HG03520 (cell line): Measurements from ENCODE around the gene ZNRF3.
"Not testable (repeated sequence)": the region's sequence is repeated elsewhere in the genome, so short reads cannot be mapped to it uniquely, and the experiment has no call there.

Source experiments
- ATAC-seq: cut with Tn5 transposase; IDR thresholded peaks from one replicate; pipeline ENCODE4 v1.9.1; 2021; ENCODE audit warnings: mild to moderate bottlenecking, moderate library complexity; ENCODE audit not compliant: unreplicated experiment

ZNRF3 gene

DNA sequence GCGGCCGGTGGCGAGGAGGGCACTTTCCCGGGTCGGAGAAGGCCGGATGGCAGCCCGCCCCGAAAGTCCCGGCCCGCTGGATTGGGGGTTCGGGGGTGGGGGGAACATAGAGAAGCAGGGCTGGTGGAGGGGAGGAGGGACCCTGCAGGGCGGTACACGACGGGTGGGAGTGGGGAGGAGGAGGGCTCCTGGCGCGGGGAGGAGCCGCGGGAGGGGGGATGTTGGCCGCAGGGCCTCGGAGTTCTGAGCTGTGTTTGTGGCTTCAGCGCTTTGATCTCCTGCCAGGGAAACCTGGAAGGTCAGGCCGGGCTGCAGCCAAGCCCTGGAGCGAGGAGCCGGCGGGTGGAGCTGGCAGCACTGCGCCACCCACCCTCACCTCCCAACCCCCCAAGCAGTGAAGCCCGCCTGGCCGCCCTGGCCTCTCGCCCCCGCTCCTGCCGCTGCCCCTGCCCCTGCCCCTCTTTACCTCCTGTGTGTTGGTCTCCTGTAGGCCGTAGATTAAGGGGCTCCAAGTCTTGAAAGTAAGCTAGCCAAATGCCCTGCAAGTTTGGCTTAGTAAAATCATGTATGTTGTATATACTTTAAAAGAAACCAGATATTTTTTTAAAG, 147.3 kb downstream of the ZNRF3 start:
- no peak for ATAC-seq

DNA sequence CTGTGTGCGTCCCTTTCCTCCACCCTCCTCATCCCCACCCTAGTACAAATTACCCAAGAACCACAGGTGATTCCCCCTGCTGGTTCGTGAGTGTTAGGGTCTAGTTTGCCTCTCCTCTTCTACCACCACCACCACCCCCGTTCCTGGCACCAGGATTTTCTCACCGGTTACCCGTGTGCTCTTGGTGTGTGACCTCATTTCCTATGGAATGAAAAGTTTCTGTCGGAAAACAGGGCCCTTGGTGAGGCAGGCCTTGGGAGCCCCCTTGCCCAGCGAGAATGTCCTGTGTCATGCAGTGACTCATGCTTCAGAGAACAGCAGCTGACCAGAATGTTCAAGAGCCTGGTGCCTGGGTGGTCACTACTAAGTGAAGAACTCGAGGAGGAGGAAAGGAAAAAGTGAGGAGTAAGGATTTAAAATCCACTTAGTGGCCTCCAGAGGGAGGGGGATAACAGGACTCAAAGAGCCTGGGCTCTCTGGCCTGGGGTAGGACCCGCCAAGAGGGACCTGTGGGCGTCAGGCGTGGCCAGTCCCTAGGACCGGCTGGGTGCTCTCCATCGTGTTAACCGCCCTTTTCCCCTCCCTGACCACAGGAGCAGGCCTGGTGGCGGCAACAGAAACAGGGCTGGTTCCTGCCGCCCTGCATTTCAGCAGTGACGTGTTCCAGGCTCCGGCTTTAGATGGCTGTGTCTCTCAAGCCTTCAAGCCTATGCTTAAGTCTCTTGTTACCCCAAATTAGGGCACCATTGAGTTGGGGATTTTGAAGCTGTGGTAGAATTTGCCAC, 148.0 kb downstream of the ZNRF3 start:
- no peak for ATAC-seq

DNA sequence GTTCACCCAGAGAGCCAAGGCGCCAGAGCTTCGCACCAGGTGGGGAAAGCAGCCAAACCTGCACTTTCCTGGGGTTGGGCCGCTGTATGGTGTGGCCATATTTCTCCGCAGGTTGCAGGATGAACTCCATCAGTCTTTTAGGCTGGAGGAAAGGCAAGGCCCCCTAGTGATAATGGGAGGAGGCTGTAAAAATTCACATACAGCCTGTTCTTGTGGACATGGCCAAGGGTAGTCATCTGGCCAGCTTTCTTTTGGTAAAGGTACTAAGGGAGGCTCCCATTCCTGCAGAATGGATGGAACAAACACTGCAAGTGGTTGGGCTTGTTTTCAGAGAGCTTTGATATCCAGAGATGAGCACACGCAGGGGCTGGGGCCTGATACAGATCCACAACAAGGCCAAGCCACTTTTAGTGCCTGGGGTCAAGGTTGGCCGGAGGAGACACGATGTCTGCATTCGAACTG, 148.7 kb downstream of the ZNRF3 start:
- no peak for ATAC-seq

DNA sequence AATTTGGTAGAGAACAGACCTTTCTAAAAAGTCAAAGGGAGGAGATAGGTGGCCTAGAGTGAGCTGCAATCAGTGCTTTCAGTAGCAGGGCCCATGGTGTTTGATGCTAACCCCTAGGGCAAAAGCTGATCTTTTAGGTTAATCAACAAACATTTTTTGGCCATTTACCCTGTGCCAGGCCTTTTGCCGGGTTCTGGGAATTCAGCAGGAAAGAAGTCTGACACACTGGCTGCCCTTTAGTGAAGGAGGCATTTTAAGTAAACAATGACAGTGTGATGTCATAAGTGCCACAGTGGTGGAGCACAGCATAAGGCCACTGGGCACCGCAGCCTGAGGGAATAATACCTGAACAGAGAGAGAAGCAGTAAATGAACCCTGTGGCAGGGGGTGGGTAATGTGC, 149.2 kb downstream of the ZNRF3 start:
- ATAC-seq: no peak

DNA sequence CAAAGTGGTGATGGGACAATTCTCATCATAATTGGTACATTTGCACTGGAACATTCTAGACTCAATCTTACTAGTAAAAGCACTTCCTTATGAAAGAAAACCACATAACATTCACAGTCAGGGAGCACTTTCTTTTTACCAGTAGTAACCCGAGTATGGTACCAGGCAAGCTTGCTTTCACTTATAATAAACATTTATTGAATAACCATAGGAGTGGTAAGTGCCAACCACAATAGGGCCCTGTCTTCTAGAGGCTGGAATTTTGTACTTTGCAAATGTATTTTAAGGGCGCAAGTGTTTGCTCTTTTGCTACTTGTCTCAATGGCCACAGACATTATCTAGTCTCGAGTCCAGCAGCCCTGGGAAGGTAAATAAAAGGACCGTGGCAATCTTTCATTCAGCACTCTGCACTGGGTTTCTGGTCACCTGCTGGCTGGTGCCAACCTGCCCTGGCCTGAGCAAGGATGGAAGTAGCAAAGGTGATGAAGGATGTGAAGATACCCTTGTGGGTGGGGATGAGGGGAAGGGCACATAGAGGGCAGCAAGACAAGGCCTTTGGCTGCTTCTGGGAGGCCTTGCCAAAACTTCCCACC, 154.1 kb downstream of the ZNRF3 start:
- no peak for ATAC-seq

DNA sequence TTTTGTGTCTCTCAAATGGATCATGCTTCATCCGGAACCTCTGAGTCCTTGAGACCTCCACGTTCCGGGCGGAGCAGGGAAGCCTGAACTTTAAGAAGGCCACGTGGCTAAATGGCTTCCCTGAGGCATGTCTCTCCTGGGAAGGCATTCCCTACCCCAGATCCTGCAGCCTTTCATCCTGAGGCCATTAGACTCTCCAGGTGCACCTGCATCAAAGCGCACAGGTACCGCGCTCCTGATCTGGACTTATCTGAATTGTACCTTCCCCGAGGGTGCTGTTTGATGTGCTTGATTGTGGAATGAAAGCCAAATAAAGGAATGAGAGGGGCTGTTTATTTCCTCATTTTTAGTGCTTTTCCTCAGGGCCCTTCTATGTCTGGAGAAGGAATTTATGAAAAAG, 155.8 kb downstream of the ZNRF3 start:
- ATAC-seq: no peak

DNA sequence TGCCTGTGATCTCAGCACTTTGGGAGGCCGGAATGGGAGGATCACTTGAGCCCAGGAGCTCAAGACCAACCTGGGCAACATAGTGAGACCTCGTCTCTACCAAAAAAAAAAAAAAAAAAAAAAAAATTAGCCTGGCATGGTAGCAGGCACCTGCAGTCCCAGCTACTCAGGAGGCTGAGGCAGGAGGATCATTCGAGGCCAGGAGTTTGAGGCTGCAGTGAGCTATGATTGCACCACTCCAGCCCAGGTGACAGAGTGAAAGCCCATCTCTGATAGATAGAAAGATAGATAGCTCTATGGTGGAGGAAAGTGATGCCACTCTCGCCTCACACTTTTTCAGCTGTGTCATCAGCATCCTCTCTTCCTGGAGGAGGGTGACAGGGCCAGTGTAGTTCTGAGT, 156.3 kb downstream of the ZNRF3 start:
- ATAC-seq: not testable (repeated sequence)

DNA sequence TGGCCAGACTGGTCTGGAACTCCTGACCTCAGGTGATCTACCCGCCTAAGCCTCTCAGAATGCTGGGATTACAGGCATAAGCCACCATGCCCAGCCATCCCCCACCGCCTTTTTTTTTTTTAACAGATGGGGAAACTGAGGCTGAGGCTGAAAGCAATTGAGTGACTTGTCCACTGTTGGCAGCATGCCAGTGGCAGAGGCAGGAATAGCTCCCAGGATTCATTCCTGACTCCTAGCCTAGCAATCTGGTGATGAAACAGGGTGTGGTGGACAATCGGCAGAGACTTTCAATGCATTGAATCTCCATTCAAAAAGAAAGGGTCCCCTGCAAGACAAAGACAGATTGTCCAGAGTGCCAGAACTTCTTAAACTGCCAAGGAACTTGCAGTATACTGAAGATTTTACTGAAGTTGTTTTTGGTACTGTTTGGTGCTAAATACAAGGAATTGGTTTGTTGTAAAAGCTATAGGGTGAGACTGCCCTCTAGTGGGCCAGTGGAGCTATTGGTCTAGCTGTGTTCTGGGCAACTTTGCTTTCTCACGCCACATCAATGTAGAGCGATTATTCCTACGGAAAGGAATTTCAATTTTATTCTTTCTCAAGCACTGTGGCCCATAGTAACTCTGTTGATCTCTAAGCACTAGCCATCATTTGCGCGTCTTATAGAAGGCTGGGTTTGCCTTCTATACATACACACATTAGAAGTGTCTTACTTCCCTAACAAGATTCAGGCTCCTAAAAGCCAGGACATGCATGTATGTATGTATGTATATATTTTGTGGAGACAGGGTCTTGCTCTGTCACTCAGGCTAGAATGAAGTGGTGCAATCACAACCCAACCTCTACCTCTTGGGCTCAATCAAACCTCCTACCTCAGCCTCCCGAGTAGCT, 157.3 kb downstream of the ZNRF3 start:
- no peak for ATAC-seq

DNA sequence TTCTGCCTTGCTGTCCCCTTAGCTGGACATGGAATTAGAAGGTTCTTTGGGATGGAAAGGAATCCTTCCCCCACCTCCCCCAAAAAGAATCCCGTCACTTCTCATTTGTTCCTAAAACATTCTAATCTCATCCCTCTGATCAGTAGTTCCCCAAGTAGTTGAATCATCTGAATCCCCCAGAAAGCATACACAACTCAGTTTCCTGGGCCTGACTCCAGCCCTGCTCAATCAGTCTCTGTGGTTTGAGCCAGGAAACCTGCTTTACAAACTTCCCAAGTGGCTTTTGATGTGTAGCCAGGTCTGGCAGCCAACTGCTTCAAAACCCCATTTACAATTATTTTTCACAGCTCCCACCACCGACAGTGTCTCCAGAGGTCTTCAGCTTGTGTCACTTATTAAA, 158.0 kb downstream of the ZNRF3 start:
- ATAC-seq: no peak

DNA sequence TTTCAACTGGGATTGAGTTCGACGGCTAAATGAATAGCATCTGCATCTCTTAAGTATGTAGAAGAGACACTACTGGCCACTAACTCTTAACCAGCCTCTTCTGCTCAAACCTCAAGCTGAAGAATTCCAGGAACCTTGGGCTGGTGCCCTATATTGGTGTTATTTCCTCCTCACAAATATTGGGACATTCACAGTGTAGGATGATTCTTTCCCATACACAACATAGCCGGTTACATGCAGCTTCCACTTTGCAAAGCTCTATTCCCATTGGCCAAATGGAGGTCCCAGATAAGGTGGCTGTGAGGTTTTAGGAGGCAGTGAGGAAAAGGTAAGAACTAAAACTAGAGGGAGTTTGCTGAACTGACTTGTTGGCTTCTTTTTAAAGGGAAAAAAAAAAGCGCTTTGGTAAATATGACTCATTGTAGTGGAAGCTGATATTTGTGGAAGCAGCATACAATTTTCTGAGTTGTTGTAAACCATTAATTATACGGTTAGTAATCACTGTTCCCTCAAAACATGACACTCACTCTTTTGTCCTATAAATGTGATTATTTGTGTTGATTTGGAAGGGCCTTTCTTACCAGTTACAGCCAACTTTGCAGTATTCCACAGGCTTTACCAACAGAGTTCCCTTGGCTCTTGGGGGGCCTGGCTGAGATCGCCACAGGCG, 160.7 kb downstream of the ZNRF3 start:
- ATAC-seq: no peak

DNA sequence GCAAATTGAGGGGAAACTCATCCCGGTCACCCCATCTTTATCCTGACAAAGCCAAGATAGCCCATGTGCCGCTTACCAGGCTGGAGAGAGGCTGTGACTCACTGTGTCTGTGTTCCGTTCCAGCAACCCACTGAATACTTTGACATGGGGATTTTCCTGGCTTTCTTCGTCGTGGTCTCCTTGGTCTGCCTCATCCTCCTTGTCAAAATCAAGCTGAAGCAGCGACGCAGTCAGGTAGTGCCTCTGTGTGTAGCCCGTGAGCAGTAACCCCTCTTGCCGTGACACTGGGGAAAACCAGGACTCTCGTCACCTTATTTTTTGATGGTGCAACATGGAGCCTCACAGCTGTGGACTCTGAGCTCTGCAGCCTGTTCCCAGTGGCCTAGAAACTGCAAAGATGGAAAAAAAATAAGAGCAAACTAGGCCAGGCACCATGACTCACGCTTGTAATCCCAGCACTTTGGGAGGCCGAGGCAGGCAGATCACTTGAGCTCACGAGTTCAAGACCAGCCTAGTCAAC, 161.3 kb downstream of the ZNRF3 start:
- no peak for ATAC-seq

DNA sequence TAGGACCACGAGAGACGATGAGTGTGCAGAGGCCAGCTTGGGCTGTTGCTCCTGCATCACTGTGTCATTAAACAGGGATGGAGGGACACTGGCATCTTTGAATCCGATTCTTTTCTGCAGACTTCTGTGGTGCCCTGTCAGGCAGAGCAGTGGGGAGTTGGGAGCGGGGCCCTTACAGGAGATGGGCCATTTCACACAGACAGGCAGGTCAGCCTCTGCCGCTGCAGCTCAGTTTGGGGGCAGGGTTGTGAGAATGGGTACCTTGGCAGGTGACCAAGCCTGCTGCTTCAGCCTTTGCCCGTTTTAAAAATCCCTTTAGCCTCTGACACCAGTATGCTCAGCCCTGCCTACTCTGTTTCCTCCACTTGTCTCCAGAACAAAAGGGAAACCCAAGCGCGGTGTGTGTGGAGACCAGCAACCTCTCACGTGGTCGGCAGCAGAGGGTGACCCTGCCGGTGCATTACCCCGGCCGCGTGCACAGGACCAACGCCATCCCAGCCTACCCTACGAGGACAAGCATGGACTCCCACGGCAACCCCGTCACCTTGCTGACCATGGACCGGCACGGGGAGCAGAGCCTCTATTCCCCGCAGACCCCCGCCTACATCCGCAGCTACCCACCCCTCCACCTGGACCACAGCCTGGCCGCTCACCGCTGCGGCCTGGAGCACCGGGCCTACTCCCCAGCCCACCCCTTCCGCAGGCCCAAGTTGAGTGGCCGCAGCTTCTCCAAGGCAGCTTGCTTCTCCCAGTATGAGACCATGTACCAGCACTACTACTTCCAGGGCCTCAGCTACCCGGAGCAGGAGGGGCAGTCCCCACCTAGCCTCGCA, 165.7 kb downstream of the ZNRF3 start:
- ATAC-seq: no peak

DNA sequence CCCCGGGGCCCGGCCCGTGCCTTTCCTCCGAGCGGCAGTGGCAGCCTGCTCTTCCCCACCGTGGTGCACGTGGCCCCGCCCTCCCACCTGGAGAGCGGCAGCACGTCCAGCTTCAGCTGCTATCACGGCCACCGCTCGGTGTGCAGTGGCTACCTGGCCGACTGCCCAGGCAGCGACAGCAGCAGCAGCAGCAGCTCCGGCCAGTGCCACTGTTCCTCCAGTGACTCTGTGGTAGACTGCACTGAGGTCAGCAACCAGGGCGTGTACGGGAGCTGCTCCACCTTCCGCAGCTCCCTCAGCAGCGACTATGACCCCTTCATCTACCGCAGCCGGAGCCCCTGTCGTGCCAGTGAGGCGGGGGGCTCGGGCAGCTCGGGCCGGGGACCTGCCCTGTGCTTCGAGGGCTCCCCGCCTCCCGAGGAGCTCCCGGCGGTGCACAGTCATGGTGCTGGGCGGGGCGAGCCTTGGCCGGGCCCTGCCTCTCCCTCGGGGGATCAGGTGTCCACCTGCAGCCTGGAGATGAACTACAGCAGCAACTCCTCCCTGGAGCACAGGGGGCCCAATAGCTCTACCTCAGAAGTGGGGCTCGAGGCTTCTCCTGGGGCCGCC, 166.4 kb downstream of the ZNRF3 start:
- no peak for ATAC-seq

DNA sequence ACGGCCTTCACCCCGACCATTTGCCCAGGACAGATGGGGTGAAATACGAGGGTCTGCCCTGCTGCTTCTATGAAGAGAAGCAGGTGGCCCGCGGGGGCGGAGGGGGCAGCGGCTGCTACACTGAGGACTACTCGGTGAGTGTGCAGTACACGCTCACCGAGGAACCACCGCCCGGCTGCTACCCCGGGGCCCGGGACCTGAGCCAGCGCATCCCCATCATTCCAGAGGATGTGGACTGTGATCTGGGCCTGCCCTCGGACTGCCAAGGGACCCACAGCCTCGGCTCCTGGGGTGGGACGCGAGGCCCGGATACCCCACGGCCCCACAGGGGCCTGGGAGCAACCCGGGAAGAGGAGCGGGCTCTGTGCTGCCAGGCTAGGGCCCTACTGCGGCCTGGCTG, 167.1 kb downstream of the ZNRF3 start:
- ATAC-seq: no peak

DNA sequence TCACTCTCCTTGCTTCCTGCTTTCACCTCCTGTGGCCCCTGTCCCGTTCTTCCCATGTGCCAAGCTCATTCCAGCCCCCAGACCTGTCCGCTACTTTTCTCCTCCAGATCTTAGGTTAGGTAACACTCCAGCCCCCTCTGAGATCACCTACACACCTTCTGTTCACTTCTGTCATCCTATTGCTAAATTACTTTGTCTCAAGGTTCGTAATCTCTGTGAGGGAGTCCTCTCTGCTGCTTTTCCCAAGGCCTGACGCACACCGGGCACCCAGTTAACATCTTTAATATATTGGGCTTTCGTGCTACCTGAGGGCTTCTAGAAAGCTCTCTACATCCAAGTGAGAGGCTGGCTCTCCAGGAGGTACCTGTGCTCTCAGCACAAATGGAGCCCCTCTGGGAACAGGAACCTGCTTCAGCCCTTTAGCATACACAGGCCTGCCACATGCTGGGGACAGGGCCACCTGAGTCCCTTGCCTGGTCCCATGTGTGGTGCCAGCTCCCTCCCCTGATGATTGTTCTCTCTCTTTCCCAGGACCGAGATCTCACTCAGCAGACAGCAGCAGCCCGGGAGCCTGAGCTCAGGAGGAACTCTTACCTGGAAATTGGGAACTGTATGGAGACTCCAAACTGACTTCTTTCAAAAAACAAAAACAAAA, 169.8 kb downstream of the ZNRF3 start:
- no peak for ATAC-seq

DNA sequence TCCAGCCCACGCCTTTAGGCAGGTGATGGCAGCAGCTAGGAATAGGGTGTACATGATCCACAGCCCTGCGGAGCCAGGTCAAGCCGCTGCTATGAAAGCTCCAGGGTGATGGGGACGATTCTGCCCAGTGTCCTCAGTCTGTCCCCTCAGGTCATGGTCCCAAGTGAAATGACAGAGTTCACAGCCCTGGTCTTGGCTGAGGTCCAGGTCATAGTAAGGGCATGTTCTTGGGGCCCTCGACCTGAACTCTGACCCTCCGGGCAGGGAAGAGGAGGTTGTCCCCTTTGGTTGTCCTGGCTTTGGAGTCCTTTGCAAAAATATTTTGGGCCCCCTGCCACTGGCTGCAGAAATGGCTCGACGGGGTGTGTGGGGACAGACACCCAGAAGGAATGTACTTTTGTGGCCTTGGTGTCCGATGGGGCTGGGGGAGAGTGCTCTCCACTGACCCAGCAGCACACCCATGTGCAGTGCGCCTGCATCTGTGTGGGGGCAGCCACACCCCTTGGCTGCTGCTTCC, 170.9 kb downstream of the ZNRF3 start:
- ATAC-seq: no peak

DNA sequence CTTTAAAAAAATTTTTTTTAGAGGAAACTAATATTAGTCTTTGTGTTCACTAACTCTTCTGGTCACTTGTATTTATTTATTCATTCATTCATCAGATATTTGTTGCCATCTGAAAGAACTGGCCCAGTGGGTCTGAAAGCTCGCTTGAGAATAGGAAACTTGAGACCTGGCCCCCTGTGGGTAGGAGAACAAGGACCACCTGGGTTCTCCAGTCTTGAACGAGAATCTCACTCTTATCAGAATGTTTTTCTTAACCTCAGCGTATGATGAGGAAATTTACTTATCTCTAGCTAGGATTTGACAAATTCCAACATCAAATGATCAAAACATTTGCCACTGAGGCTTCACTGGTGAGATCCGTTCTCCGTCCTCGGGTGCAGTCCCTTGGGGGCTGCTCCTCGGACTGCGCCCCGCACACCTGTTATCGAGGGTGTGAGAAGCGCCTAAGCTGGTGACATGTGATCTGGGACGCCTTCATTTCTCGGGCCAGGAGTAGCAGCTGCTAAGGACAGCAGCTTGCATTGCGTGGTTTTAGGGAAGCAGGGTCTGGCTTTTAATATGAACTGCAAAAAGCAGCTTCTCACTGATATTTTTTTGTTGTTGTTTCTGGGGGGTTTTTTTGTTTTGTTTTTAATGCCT, 171.9 kb downstream of the ZNRF3 start:
- ATAC-seq: no peak

DNA sequence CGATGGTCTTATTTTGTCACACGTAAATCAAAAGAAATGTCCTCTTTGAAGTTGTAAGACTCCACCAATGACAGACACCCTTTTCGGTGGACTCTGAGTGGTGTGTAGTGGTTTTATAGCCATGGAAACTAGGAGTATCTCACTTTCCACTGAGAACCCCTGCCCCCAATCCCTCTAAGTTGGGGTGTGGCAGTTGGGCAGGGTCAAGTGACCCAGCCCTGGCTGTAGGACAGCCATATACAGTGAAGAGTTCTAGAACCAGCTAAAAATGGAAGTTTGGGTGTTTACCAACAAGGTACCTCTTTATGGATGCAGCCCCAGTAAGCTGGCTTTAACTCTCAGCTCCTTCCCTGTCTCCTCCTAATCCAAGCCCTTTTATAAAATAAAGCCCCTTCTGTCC, 173.1 kb downstream of the ZNRF3 start:
- no peak for ATAC-seq
